K562 (cell line): ENCODE data around the gene NSUN2. TPM values are rescaled to one million over a fixed set of nuclear protein-coding genes. Genes with fewer than 3 reads are reported as not detected.

Experiments used
- ATAC-seq: fragments of 200-7000 bp; cut with Tn5 transposase; 3 replicates; pipeline ENCODE4 v1.9.1; 2020; ENCODE audit warnings: moderate library complexity
- BruUV-seq: library from RNA; stranded (reverse); fragments of 400-500 nt; replicated peaks from 2 replicates; lab custom pipeline; 2021; lab: Mats Ljungman, UMichigan
- CTCF ChIA-PET: fragments of 300-600 bp; formaldehyde crosslinking; extraction: SDS; loops from one replicate; lab custom pipeline; 2021; ENCODE audit warnings: low intra/inter-chr PET ratio; lab: Yijun Ruan, JAX
- POLR2A ChIA-PET: fragments of 300-600, 350-650 bp; sonication (Branson Sonifier 250); formaldehyde crosslinking; extraction: SDS; loops from one replicate; lab custom pipeline; 2021; ENCODE audit warnings: antibody characterized with exemption, inconsistent platforms; lab: Yijun Ruan, JAX
- DNase-seq, 4 experiments: peaks; one replicate each; pipeline versions ENCODE4 v3.0.0 to v3.0.0-alpha.2; 2011 to 2018; ENCODE audit warnings: low spot score in 3 of 4, mixed read lengths in 3 of 4; ENCODE audit errors: extremely low read depth in 1 of 4
- FAIRE-seq: peaks from 2 replicates; lab custom pipeline; 2011; peaks lifted over from hg19 to GRCh38; lab: Jason Lieb, UNC
- H2AFZ ChIP-seq: 2 replicates; pipeline ENCODE4 v1.6.0; 2011; ENCODE audit warnings: low read depth, low read length, control low read depth, inconsistent platforms
- H3K27ac ChIP-seq: fragments of 200-600 bp; 3 replicates; pipeline ENCODE4 v1.8.0; 2011; ENCODE audit warnings: low read depth, mild to moderate bottlenecking, control low read depth, inconsistent platforms, low read length, moderate library complexity, mixed read lengths; ENCODE audit errors: extremely low read depth
- H3K27me3 ChIP-seq, 2 experiments: fragments of 300-600 bp in 1 of 2; 2 replicates in 1 of 2; 3 replicates in 1 of 2; pipeline versions ENCODE4 v1.6.0 to v1.8.0; 2011; ENCODE audit warnings: inconsistent platforms in 2 of 2, low read length in 2 of 2, mild to moderate bottlenecking in 1 of 2, mixed read lengths in 1 of 2, moderate library complexity in 1 of 2; ENCODE audit not compliant: control insufficient read depth in 2 of 2, insufficient read depth in 2 of 2
- H3K36me3 ChIP-seq: fragments of 300-600 bp; 3 replicates; pipeline ENCODE4 v1.8.0; 2011; ENCODE audit warnings: mild to moderate bottlenecking, low read length, inconsistent platforms; ENCODE audit not compliant: control insufficient read depth, insufficient read depth
- H3K4me1 ChIP-seq, 2 experiments: fragments of 200-600 bp in 1 of 2; replicated peaks in 1 of 2; 2 replicates in 1 of 2; 3 replicates in 1 of 2; pipeline versions ENCODE4 v1.5.1 to v1.8.0; 2011; ENCODE audit warnings: inconsistent platforms in 2 of 2, low read length in 2 of 2, mild to moderate bottlenecking in 1 of 2, mixed read lengths in 1 of 2, moderate library complexity in 1 of 2; ENCODE audit not compliant: control insufficient read depth in 2 of 2, insufficient read depth in 2 of 2
- H3K4me2 ChIP-seq: 2 replicates; pipeline ENCODE4 v1.6.1; 2011; ENCODE audit warnings: low read length, control low read depth, inconsistent platforms, mixed read lengths; ENCODE audit not compliant: insufficient read depth
- H3K4me3 ChIP-seq: fragments of 200-600 bp; sonication (generic), shearing (Covaris generic); 2 replicates; pipeline ENCODE4 v1.5.1; 2016; ENCODE audit warnings: control low read depth, inconsistent platforms
- H3K79me2 ChIP-seq: fragments of 200-600 bp; 3 replicates; pipeline ENCODE4 v1.8.0; 2011; ENCODE audit warnings: low read length, inconsistent platforms; ENCODE audit not compliant: control insufficient read depth, insufficient read depth
- H3K9ac ChIP-seq, 2 experiments: 2 replicates each; pipeline versions ENCODE4 v1.6.0 to v1.6.1; 2011; ENCODE audit warnings: low read depth in 2 of 2, low read length in 2 of 2, control low read depth in 1 of 2, inconsistent platforms in 1 of 2, mild to moderate bottlenecking in 1 of 2, mixed read lengths in 1 of 2; ENCODE audit not compliant: insufficient read depth in 1 of 2
- H3K9me1 ChIP-seq: one replicate; pipeline ENCODE4 v1.6.0; 2011; ENCODE audit warnings: inconsistent platforms, mild to moderate bottlenecking, low read length, moderate library complexity; ENCODE audit not compliant: control insufficient read depth, insufficient read depth
- H3K9me3 ChIP-seq: replicated peaks from 2 replicates; pipeline ENCODE4 v1.5.1; 2011; ENCODE audit warnings: low read depth, low read length, inconsistent platforms; ENCODE audit not compliant: control insufficient read depth, insufficient read depth
- H4K20me1 ChIP-seq: replicated peaks from 2 replicates; pipeline ENCODE4 v1.6.1; 2011; ENCODE audit warnings: low read length, inconsistent platforms, mixed read lengths; ENCODE audit not compliant: control insufficient read depth, insufficient read depth
- ARID2 ChIP-seq: fragments of 450-650 bp; IDR thresholded peaks from 2 replicates; pipeline ENCODE4 v1.6.1; 2017; ENCODE audit warnings: antibody characterized with exemption, mild to moderate bottlenecking
- BRD9 ChIP-seq: fragments of 450-650 bp; IDR thresholded peaks from 2 replicates; pipeline ENCODE4 v1.6.1; 2018; ENCODE audit warnings: low read depth; ENCODE audit not compliant: partially characterized antibody
- E2F1 ChIP-seq: sonication (generic); formaldehyde crosslinking; IDR thresholded peaks from 2 replicates; pipeline ENCODE4 v1.8.1; 2023; ENCODE audit warnings: mild to moderate bottlenecking, missing genetic modification reagents, moderate library complexity
- FOXA3 ChIP-seq, 2 experiments: fragments of 450-650 bp in 1 of 2; sonication (generic) in 1 of 2; formaldehyde crosslinking; IDR thresholded peaks in 1 of 2; conservative IDR thresholded peaks in 1 of 2; 2 replicates each; pipeline versions ENCODE4 v1.4.0 to v1.8.0; 2020 to 2022; ENCODE audit warnings: mild to moderate bottlenecking in 2 of 2, missing genetic modification reagents in 1 of 2
- HNRNPH1 ChIP-seq: fragments of 200-400 bp; formaldehyde crosslinking; optimal IDR thresholded peaks from 2 replicates; pipeline ENCODE3; 2017; ENCODE audit warnings: low read depth, mild to moderate bottlenecking, low read length, moderate library complexity
- LCOR ChIP-seq: sonication (generic); formaldehyde crosslinking; IDR thresholded peaks from 2 replicates; pipeline ENCODE4 v1.8.0; 2022; ENCODE audit warnings: mild to moderate bottlenecking, missing genetic modification reagents
- MTA3 ChIP-seq: fragments of 450-650 bp; formaldehyde crosslinking; IDR thresholded peaks from 2 replicates; pipeline ENCODE4 v1.6.1; 2017; ENCODE audit warnings: mild to moderate bottlenecking, borderline replicate concordance
- RFX1 ChIP-seq: fragments of 450-650 bp; IDR thresholded peaks from 2 replicates; pipeline ENCODE4 v1.6.1; 2016; ENCODE audit warnings: mild to moderate bottlenecking, moderate library complexity
- SMAD1 ChIP-seq: fragments of 150-350 bp; IDR thresholded peaks from 2 replicates; pipeline ENCODE4 v1.6.1; 2014; ENCODE audit warnings: low read length, low read depth; ENCODE audit not compliant: partially characterized antibody
- SMARCB1 ChIP-seq: IDR thresholded peaks from 2 replicates; pipeline ENCODE4 v1.6.1; 2011; ENCODE audit warnings: improper control_type of control experiment, low read depth; ENCODE audit not compliant: insufficient read length
- SRSF1 ChIP-seq: fragments of 200-400 bp; formaldehyde crosslinking; IDR thresholded peaks from 2 replicates; pipeline ENCODE4 v1.6.1; 2017; ENCODE audit warnings: mild to moderate bottlenecking, low read depth, low read length, moderate library complexity
- TCF7 ChIP-seq: sonication (generic); IDR thresholded peaks from 2 replicates; pipeline ENCODE4 v1.6.1; 2016; ENCODE audit warnings: antibody characterized with exemption, borderline replicate concordance
- ZNF134 ChIP-seq: fragments of 250-450 bp; sonication (Bioruptor Pico); conservative IDR thresholded peaks from 2 replicates; pipeline ENCODE4 v1.4.0; 2020
- WGBS: fragments of 100-300 bp; shearing (Covaris generic); methylation state at CpG from one replicate; pipeline ENCODE4 v1.1.6; 2016; ENCODE audit warnings: low coverage, mixed read lengths; ENCODE audit not compliant: insufficient coverage; ENCODE audit errors: missing lambda C conversion rate; 5-methylcytosine and 5-hydroxymethylcytosine counted together
- in situ Hi-C: fragments of 300-500 bp; cut with MboI; formaldehyde crosslinking; loops from 4 replicates; pipeline ENCODE4 v1.15.0; 2018; ENCODE audit warnings: inconsistent platforms, mixed read lengths
- intact Hi-C: fragments of 100-400 bp; cut with micrococcal nuclease; formaldehyde crosslinking; loops from 2 replicates; pipeline ENCODE4 v1.14.2; 2022
- polyA plus RNA-seq, 8 experiments: library from polyadenylated mRNA; depleted of rRNA in 4 of 8; stranded (reverse) in 5 of 8; unstranded in 3 of 8; fragments of >200 nt; fragmentation: Nextera tagmentation in 2 of 8; fragmentation: Illumina TruSeq in 1 of 8; extraction: Ambion mirVana in 2 of 8; extraction: Trizol in 1 of 8; gene quantifications; 2 replicates each; pipeline versions ENCODE4 v1.2.1 to v1.2.3, GENCODE V29; 2011 to 2014; ENCODE audit warnings: inconsistent platforms in 1 of 8, missing spikeins in 1 of 8
- total RNA-seq, 7 experiments: library from RNA; depleted of rRNA in 6 of 7; stranded (reverse); fragments of >200 nt in 6 of 7; fragmentation: Illumina TruSeq in 2 of 7; extraction: Trizol in 2 of 7; gene quantifications; 2 replicates each; pipeline versions ENCODE4 v1.2.1 to v1.2.3, GENCODE V29; 2011 to 2021; ENCODE audit warnings: low replicate concordance in 1 of 7

NSUN2 gene
- total and polyA plus RNA-seq, 9 of the 15 experiments (the other 6 are each of a cell fraction or from before 2014, with no cell fraction given), result 9.2 to 167 (median 127) TPM

- H3K4me1 ChIP-seq, result no peaks in the 10 kb centered on the region
- ATAC-seq (no peak), FAIRE-seq (no peak), DNase-seq (no peak)
- H4K20me1 ChIP-seq, result peaks cover 4% of the 10 kb centered on the region; the same call in 1 of the 2 replicates
- H3K79me2 ChIP-seq, result no peaks in the 10 kb centered on the region
- no peaks in the 10 kb centered on the region for H3K36me3 ChIP-seq
- BruUV-seq, result no TSS peak
- no peak overlapping the region for H3K4me2 ChIP-seq
- ChIA-PET POLR2A (interaction anchor here (0.6 kb wide), 1 partner anchor 954 kb away, joined by 3 read pairs; no protein-coding TSS in a partner anchor), CTCF (no interaction called here)
- no peak overlapping the region for H2AFZ ChIP-seq
- H3K27me3 ChIP-seq, result peaks cover 15 to 47% of the 10 kb centered on the region in 2 experiments; a peak in 3 of 5 replicates
- no peaks in the 10 kb centered on the region for H3K9me1 ChIP-seq
- H3K9ac ChIP-seq, result no peak overlapping the region
- WGBS, result 0% methylated on average over 1 of the region's 1 CpG
- H3K27ac ChIP-seq, result no peak overlapping the region
- in situ Hi-C loops (no loop called here), intact Hi-C loops (no loop called here)
- H3K9me3 ChIP-seq, result no peaks in the 10 kb centered on the region
- TF ChIP-seq SMARCB1 (no peak), E2F1 (no peak), RFX1 (no peak), HNRNPH1 (no peak), BRD9 (no peak), SMAD1 (no peak), ZNF134 (CRISPR knock-in tag) (no peak), TCF7 (no peak), LCOR (CRISPR knock-in tag) (no peak), ARID2 (no peak), FOXA3 (CRISPR knock-in tag; conservative IDR thresholded peaks at IDR 0.05 in 1 of 2, IDR thresholded peaks at IDR 0.05 in 1 of 2) (no peak), SRSF1 (no peak), MTA3 (no peak)
- no peak overlapping the region for H3K4me3 ChIP-seq
Measured at GRCh38 chr5:6556802-6557102, 76.1 kb downstream of the NSUN2 start.
